HG03097 (cell line): ENCODE results near the gene USP22.
"Not testable (repeated sequence)": the region's sequence is repeated elsewhere in the genome, so short reads cannot be mapped to it uniquely, and the experiment has no call there.

Experiments
- ATAC-seq: cut with Tn5 transposase; IDR thresholded peaks from one replicate; pipeline ENCODE4 v1.9.1; 2021; ENCODE audit not compliant: unreplicated experiment, low FRiP score

USP22 gene

DNA sequence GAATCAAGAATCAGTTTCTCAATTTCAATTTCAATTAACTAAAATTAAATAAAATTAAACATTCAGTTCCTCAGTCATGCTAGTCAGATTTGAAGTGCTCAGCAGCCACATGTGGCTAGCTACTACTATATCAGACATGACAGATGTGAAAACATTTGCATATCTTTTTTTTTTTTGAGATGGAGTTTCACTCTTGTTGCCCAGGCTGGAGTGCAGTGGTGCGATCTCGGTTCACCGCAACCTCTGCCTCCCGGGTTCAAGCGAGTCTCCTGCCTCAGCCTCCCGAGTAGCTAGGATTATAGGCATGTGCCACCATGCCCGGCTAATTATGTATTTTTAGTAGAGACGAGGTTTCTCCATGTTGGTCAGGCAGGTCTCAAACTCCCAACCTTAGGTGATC lies 10.2 kb upstream of the USP22 start:
- ATAC-seq, result not testable (repeated sequence)

DNA sequence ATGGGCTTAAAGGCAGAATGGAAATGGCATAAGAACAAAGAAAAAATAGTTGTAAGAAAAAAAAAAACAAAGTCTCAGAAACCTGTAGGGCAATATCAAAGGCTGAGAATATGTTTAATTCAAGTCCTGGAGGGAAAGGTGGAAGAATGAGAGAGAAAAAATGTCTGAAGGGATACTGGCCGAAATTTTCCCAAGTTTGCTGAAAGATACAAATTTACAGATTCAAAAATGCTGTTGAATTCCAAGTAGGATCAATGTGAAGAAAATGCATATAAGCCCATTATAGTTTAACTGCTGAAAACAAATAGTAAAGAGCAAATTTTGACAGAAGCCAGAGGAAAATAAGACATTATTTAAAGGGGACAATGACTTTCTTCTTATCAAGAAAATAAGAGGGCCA lies 6.6 kb upstream of the USP22 start:
- ATAC-seq, result no peak

DNA sequence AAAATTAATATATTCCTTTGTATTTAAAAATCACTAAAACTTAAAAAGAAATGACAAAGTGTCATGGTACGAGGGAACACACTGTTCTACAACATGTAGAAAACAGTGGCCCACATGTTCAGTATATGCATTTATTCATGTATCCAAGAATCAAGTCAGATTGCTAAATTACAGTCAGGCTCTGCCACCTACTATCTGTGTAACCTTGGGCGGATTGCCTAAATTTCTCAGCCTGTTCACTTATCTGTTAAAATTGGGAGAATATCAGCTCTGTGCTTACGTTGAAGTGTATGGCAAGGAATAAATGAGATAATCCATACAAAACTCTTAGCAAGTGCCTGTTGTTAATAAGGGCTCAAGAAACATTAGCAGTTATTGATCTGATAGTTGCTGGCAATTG lies 3.4 kb upstream of the USP22 start:
- no peak for ATAC-seq

DNA sequence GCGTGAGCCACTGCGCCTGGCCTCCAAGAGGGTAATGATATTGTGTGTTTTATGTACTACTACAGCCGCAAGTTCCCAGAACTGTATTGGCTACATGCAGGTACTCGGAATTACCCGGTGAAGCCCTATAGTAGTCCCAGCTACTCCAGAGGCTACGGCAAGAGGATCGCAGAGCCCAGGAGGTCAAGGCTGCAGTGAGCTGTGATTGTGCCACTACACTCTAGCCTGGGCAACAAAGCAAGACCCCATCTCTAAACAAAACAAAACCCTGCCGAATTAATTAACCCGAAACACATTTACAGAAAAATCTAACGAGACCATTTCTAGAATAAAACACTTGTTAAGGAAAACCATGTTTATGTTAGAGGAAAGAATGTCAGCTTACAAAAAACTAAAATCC lies 2.2 kb upstream of the USP22 start:
- ATAC-seq, result no peak

DNA sequence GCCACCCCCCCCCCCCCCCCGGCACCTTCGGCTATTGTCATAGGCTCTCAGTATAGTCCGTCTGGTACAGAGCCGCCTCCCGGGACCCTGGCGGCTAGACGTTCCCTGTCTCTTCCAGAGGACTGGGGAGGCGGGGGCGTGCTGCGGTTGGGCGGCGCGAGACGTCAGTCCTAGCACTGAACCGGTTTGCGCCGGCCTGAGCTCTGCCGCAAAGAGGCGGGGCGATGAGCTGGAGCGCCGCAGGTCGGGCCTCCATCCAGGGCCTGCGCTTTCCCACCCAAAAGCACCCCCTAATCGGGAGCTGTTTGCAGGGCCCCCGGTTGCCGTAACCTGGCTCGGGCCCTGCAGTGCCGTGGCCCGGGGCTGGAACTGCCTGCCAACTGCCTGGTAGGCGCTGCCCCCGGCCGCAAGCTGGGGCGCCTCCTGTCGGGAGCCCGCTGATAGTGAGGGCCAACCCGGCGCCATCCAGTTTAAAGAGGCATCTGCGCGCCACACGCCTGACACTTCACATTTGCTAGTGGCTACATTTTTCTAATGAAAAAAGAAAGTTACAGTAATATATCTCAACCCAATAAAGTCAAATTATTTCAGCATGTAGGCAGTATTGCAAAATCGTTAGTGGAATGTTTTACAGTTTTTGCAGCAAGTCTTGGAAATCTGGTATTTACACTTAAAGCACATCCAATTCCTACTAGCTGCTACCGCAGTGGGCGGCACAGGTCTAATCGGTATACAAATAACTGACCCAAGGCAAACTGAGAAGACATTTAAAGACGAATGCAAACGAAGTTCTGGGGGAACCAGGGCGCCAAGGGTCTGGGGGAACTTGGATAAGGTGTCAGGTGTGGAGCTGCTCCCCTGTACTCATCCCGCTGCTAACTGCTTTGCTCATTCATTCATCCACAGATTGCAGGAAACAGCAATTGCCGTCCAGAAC lies 753 bp upstream of the USP22 start:
- peak; percentile 84 for ATAC-seq

DNA sequence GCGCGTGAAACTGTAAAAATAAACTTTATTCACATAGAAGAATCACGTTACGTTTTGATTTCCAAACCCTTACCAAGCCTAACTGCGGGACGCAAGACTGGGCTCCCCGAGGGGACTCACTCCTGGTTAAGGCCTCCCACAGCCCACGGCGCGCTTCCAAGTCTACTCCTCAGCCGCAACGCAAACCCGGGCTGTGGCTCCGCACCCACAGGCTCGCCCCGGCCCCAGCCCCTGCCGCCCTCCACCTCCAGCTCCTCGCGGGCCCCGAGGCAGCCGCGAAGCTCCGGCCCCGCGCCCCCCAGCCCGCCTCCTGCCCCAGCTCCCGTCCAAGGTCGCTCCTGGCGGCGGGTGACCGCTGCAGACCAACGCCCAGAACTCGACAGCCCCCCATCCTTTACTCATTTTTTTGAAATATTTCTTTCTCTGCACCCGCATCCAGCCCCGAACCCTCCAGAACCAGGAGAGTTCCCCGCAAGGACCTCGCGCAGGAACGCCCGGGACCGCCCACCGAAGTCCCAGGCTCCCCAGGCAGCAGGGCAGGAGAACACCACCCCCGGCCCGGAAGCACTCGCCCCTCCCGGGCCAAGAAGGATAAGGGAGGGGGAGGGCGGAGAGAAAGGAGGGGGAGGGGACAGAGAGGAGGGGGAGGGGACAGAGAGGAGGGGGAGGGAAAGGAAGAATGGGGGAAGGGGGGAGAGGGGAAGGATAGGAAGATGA lies 912 bp downstream of the USP22 start:
- ATAC-seq, result no peak

DNA sequence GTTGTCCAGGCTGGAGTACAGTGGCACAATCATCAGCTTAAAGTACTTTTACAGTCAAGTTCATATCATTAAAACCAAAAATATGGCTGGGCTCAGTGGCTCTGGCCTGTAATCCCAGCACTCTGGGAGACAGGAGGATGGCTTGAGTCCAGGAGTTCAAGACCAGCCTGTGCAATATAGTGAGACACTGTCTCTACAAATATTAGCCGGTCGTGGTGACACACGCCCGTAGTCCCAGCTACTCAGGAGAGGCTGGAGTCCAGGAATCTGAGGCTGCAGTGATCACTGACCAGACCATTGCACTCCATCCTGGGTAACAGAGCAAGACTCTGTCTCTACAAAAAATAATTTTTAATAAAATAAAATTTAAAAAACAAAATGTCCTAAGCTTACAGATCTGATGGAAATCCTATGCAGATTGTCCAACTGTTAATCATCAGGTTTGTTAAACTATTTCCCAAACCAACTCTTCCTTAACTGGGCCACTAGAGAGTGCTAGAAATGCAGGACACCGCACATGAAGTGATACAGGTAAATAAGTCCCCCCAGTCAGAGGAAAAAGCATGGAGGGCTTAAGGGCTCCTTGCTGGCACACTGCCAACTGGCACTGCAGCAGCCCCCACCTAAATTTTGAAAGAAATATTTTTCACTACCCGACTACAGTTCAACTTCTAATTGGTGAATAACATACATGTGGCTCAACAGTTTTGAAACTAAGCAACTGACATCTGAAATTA lies 2.8 kb downstream of the USP22 start:
- no peak for ATAC-seq

DNA sequence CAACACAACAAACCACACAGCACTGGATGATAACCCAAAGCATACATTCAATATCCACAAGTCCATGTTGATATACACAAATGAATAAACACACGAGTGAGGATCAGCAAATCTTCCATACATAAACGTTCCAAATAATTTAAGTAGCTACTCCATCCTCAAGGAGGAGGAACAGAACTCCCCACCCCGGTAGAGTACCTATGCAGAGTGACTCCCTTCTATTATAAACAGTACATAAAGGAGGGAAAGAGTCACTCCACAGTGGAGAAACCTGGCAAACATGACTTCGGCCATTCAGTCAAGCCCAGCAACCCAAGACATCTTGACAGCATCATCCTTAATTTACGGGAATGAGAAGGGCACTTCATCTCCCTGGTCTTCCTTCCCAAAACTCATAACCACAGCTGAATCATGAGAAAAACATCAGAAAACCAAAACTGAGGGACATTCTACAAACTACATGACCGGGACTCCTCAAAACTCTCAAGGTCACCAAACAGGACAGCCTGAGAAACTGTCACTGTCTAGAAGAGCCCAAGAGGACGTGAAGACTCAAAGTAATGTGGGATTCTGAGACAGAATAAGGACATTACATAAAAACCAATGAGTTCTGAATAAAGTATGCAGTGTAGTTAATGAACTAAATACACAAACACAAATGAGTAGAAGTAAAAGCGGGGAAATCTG lies 5.6 kb downstream of the USP22 start:
- ATAC-seq, result no peak

DNA sequence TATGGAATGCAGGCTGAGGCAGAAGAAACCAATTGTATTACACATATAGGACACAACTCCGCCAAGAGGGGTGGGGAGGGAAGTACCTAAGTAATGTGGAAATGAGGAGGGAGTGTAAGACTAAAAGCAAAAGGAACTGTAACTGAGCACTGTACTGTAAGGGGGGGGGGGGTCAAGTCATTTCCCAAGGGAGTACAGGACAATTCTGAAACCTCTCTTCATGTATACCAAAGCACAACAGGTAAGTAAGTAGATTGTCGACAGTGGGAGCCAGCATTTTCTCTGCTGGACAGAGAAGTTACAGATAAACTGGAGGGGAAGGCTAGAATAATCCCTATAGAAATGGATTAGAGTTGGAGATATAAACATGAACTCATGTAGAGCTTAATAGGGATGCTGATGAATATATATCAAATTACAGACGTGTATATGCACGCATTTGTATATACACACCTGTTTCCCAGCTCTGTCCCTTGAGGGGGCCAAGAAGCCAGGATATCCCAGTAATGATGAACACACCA lies 6.4 kb downstream of the USP22 start:
- no peak for ATAC-seq

DNA sequence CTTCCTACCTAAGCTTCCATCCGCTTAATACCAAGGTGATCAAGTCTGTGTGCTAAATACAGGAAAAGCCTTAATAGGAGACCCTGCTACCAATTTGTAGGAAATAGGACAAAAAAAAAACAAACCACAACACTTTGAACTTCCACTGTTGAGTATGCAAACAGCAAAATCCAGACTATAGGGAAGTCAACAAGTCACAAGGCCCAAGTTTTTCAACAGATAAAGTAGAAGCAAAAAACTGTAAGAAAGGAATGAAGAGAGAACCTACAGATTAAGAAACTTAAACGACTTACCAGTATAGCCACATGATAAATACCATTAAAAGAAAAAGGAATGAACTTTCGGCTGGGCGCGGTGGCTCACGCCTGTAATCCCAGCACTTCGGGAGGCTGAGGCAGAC lies 7.4 kb downstream of the USP22 start:
- ATAC-seq, result no peak

DNA sequence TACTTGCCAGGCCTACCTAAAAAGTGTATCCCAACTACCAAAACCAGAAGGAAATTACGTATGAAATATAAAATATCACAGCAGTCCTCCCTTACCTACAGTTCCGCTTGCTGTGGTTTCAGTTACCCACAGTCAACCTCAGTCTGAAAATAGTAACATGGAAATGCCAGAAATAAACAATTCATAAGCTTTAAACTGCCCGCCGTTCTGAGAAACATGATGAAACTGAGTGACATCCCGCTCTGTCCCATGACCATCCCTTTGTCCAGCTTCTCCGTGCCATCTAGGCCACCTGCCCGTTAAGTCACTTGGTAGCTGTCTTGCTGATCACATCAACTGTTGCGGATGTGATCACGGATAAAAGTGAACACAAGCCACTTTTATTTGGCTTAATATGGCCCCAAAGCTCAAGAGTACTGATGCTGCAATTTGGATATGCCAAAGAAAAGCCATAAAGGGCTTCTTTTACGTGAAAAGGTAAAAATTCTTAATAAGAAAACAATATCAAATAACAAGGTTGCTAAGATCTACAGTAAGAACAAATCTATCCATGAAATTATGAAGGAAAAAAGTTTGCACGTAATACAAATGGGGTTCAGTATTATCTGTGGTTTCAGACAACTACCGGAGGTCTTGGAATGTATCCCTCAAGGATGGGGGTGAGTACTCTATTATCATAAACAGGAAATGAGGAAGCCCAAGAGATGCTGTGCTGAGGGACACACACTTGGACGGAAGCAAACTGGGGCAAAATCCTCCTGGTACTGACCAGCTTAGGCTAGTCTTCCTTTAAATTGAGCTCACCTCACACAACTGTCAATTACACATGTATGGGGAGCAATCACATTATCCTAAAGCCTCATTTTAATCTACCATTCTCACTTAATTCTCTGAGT lies 8.2 kb downstream of the USP22 start:
- ATAC-seq, result no peak

DNA sequence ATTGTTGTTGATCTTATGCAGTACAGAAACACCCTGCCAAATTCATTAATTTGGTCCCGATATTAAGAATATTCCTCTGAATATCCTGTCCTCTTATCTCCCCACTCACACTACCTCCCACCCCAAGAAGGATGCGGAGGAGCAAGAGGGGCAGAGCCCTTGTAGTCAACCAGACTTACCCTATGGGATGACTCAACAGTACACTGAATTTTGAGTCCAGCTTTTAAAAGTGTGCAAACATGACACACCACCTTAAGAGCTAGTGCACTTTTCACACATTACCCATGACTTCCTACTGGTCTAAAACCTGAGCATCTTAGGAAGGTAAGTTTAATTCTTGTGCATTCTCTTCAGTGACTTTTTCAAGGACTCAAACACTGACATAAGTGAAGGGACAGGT lies 9.5 kb downstream of the USP22 start:
- ATAC-seq, result no peak

DNA sequence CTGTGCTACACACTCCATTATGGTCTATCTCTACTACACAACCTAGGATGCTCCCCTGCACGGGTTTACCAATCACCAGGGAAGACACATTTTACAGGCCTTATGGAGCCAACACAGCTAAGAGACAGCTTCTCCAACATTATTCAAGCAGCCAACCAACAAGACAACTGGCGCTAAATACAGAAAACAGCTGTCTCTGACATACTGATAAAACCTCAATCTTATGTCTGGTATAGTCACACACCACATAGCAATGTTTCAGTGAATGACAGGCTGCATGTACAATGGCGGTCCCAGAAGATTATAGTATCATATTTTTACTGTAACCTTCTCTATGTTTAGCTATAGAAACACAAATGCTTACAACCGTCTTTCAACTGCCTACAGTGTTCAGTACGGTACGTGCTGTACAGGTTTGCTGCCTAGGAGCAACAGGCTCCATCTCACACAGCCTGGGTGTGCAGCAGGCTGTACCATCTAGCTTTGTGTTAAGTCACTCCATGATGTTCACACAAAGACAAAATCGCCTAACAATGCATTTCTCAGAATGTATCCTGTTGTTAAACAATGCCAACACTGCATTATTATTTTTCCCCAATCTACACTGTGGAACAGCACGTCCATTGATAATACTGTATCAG lies 10.9 kb downstream of the USP22 start:
- ATAC-seq, result no peak

DNA sequence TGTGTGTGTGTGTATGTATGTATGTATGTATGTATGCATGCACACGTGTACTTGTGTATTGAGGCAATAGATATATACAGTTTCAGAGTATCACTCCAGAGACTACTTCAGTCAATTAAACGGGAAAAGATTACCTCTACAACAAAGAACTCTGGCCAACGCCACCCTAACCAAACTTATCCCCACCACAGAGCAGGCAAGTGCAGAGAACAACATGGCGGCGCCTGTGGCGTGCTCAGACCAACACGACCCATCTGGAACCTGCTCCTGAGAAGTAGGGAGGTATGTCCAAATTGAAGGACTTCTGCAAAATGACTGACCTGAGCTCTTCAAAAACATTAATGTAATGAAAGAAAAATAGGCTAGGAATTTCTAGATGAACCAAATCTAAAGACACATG lies 12.4 kb downstream of the USP22 start:
- ATAC-seq, result no peak

DNA sequence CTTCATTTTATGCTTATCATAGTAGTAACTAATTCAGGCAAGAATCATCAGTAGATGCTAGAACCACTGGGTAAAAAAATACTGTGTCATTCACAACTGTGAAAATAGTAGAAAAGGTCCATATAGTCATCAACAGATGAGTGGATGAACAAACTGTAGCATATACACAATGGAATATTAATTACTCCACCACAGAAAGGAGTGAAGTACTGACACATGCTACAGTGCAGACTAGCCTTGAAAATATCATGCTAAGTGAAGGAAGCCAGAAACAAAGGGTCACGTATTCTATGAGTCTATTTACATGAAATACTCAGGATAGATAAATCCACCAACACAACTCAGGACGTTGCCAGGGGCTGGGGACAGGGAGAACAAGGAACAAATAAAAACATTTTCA lies 13.3 kb downstream of the USP22 start:
- no peak for ATAC-seq

DNA sequence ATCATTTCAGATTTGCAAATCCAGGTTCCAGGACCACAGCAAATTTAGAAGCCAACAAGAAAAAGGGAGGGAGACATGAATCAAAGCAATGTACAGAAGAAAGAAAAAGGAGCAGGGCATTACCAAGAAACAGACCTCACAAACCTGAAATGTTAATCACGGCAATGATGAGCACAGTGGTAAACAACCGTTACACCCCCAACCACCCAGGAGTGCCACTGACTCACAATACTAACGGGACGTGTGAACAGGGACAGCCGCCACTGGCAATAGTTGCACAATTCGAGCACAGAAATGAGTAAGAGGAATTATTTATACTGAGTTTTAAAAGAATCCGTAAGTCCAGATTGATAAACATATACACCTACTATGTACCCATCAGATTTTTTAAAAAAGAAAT lies 13.8 kb downstream of the USP22 start:
- no peak for ATAC-seq

DNA sequence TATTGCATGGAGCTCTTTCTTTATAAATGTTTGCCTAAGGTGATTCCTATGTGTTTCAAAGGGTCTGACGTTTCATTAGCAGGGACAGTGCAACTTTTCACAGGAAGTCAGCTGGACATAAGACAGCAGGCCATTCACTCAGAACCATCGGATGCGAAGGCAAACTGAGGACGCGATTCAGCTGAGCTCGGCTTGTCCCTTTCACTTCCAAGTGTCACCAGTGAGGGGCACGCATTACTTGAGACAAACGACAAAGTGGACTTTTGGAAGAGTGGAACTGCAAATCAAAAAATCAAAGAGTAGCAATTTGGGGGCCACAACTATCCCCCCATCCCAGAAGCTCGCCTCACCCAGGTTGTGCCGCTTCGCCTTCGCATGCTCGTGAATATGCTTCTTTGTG lies 14.6 kb downstream of the USP22 start:
- ATAC-seq, result no peak

DNA sequence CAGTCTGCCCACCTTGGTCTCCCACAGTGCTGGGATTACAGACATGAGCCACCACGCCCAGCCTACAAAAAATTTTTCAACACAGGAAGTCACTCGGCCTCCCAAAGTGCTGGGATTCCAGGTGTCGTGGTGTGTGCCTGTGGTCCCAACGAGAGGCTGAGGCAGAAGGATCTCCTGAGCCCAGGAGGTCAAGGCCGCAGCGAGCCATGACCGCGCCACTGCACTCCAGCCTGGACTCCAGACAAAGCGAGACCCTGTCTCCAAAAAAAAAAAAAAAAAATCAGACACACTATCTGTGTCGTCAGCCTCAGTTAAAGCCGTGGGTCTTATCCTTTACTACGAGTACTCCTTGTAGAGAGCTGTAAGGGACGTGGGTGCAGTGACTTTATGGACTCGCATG lies 15.8 kb downstream of the USP22 start:
- ATAC-seq, result no peak

DNA sequence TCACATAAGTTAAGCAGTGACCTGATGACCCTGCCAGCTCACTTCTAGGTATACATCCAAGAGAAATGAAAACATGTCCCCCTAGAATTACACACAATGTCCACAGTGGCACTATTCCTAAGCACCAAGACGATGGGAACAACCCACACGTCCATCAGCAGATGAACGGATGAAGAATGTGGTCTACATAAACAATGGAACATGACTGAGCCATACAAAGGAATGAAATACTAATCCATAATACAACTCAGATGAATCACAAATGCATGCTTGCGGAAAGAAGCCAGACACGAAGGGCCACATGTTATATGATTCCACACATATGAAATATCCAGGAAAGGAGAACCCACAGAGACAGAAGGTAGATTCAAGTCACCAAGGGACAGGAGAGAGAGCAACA lies 17.4 kb downstream of the USP22 start:
- no peak for ATAC-seq
